C4-2B (cell line): Measurements from ENCODE around the gene PALLD.
A peak's percentile ranks its signal among the peaks of the same experiment; 100 is the strongest.

Experiments used
- H3K27ac ChIP-seq: fragments of 450-650 bp; 2 replicates; pipeline ENCODE4 v1.5.1; 2017
- CTCF ChIP-seq: fragments of 450-650 bp; conservative IDR thresholded peaks from 2 replicates; pipeline ENCODE4 v1.5.1; 2017; ENCODE audit warnings: mild to moderate bottlenecking
- ZFX ChIP-seq: fragments of 450-650 bp; IDR thresholded peaks from 2 replicates; pipeline ENCODE4 v1.6.1; 2017

The PALLD gene

GRCh38 chr4:168839758-168840391, 343.0 kb downstream of the PALLD start:
- peak overlapping the region; percentile 19 for H3K27ac ChIP-seq
- TF ChIP-seq CTCF, result no peak

- TF ChIP-seq ZFX, result no peak
- H3K27ac ChIP-seq, result no peak overlapping the region; the same call in 1 of the 2 replicates
These were observed 343.5 kb downstream of the PALLD start for GRCh38 chr4:168840392-168840763.

- TF ChIP-seq CTCF (no peak), ZFX (no peak)
- H3K27ac ChIP-seq, result no peak overlapping the region; the same call in 1 of the 2 replicates
These were observed 344.3 kb downstream of the PALLD start for GRCh38 chr4:168841000-168841671.

GRCh38 chr4:168841672-168842019, 344.8 kb downstream of the PALLD start:
- no peak for TF ChIP-seq CTCF
- no peak for TF ChIP-seq ZFX
- H3K27ac ChIP-seq, result no peak overlapping the region

GRCh38 chr4:168842186-168842585, 345.3 kb downstream of the PALLD start:
- H3K27ac ChIP-seq, result no peak overlapping the region
- no peak for TF ChIP-seq CTCF
- TF ChIP-seq ZFX, result no peak

GRCh38 chr4:168843635-168844034, 346.8 kb downstream of the PALLD start:
- TF ChIP-seq ZFX (no peak), CTCF (no peak)
- no peak overlapping the region for H3K27ac ChIP-seq

- TF ChIP-seq ZFX (no peak), CTCF (no peak)
- no peak overlapping the region for H3K27ac ChIP-seq
These were observed 347.6 kb downstream of the PALLD start for GRCh38 chr4:168844353-168845049.
